BLaER1 (cell line): ENCODE data around the gene INPP5A.

Source experiments
- H3K27ac ChIP-seq: shearing (Covaris generic); formaldehyde crosslinking; 2 replicates; pipeline ENCODE4 v1.8.1; 2022
- H3K27me3 ChIP-seq: shearing (Covaris generic); formaldehyde crosslinking; 2 replicates; pipeline ENCODE4 v1.8.1; 2022
- H3K36me3 ChIP-seq: shearing (Covaris generic); formaldehyde crosslinking; 2 replicates; pipeline ENCODE4 v1.8.1; 2022
- H3K4me1 ChIP-seq: shearing (Covaris generic); formaldehyde crosslinking; 2 replicates; pipeline ENCODE4 v1.8.1; 2022
- H3K4me2 ChIP-seq: shearing (Covaris generic); formaldehyde crosslinking; 2 replicates; pipeline ENCODE4 v1.8.1; 2022
- H3K4me3 ChIP-seq: shearing (Covaris generic); formaldehyde crosslinking; 2 replicates; pipeline ENCODE4 v1.8.1; 2022
- H3K9ac ChIP-seq: shearing (Covaris generic); formaldehyde crosslinking; 2 replicates; pipeline ENCODE4 v1.8.1; 2022
- H3K9me3 ChIP-seq: shearing (Covaris generic); formaldehyde crosslinking; 2 replicates; pipeline ENCODE4 v1.8.1; 2022
- H4K20me1 ChIP-seq: shearing (Covaris generic); formaldehyde crosslinking; 2 replicates; pipeline ENCODE4 v1.8.1; 2022
- Cebpa-rat ChIP-seq: shearing (Covaris generic); IDR thresholded peaks from 2 replicates; pipeline ENCODE4 v1.8.1; 2022

INPP5A gene

GRCh38 chr10:132607961-132608495 lies 70.4 kb downstream of the INPP5A start:
- H3K4me3 ChIP-seq, result no peak overlapping the region
- no peaks in the 10 kb centered on the region for H3K36me3 ChIP-seq
- no peak for TF ChIP-seq Cebpa-rat
- no peak overlapping the region for H3K9ac ChIP-seq
- peaks cover 32% of the 10 kb centered on the region for H3K4me1 ChIP-seq
- peaks cover 73% of the 10 kb centered on the region for H4K20me1 ChIP-seq
- H3K9me3 ChIP-seq, result peaks cover 14% of the 10 kb centered on the region
- H3K27me3 ChIP-seq, result no peaks in the 10 kb centered on the region
- H3K27ac ChIP-seq, result no peak overlapping the region
- no peak overlapping the region for H3K4me2 ChIP-seq

- H4K20me1 ChIP-seq, result peaks cover 70% of the 10 kb centered on the region
- peaks cover 32% of the 10 kb centered on the region for H3K4me1 ChIP-seq
- no peak overlapping the region for H3K27ac ChIP-seq
- H3K9ac ChIP-seq, result no peak overlapping the region
- no peak overlapping the region for H3K4me3 ChIP-seq
- H3K9me3 ChIP-seq, result peaks cover 10% of the 10 kb centered on the region
- H3K27me3 ChIP-seq, result no peaks in the 10 kb centered on the region
- no peak for TF ChIP-seq Cebpa-rat
- H3K4me2 ChIP-seq, result no peak overlapping the region
- no peaks in the 10 kb centered on the region for H3K36me3 ChIP-seq
Observed at GRCh38 chr10:132608511-132609195, 71.1 kb downstream of the INPP5A start.

- TF ChIP-seq Cebpa-rat, result no peak
- peaks cover 33% of the 10 kb centered on the region for H3K4me1 ChIP-seq
- no peaks in the 10 kb centered on the region for H3K27me3 ChIP-seq
- peaks cover 4% of the 10 kb centered on the region for H3K9me3 ChIP-seq
- no peak overlapping the region for H3K4me2 ChIP-seq
- no peak overlapping the region for H3K4me3 ChIP-seq
- no peak overlapping the region for H3K27ac ChIP-seq
- peaks cover 65% of the 10 kb centered on the region for H4K20me1 ChIP-seq
- H3K36me3 ChIP-seq, result no peaks in the 10 kb centered on the region
- no peak overlapping the region for H3K9ac ChIP-seq
Observed at GRCh38 chr10:132609211-132609610, 71.6 kb downstream of the INPP5A start.

- H3K4me1 ChIP-seq, result peaks cover 43% of the 10 kb centered on the region
- H3K27me3 ChIP-seq, result no peaks in the 10 kb centered on the region
- no peaks in the 10 kb centered on the region for H3K9me3 ChIP-seq
- H3K4me2 ChIP-seq, result no peak overlapping the region
- no peak for TF ChIP-seq Cebpa-rat
- no peak overlapping the region for H3K9ac ChIP-seq
- H3K36me3 ChIP-seq, result peaks cover 10% of the 10 kb centered on the region
- H3K4me3 ChIP-seq, result no peak overlapping the region
- no peak overlapping the region for H3K27ac ChIP-seq
- peaks cover 58% of the 10 kb centered on the region for H4K20me1 ChIP-seq
Observed at GRCh38 chr10:132610071-132610701, 72.6 kb downstream of the INPP5A start.

- Histone ChIP-seq H3K9ac (no peak overlapping the region), H4K20me1 (peaks cover 63% of the 10 kb centered on the region), H3K27ac (no peak overlapping the region), H3K27me3 (no peaks in the 10 kb centered on the region), H3K4me2 (no peak overlapping the region), H3K9me3 (no peaks in the 10 kb centered on the region), H3K36me3 (peaks cover 10% of the 10 kb centered on the region), H3K4me1 (peaks cover 45% of the 10 kb centered on the region), H3K4me3 (no peak overlapping the region)
- TF ChIP-seq Cebpa-rat, result no peak
Observed at GRCh38 chr10:132611026-132611910, 73.7 kb downstream of the INPP5A start.

- H3K27me3 ChIP-seq, result no peaks in the 10 kb centered on the region
- H3K4me1 ChIP-seq, result peaks cover 44% of the 10 kb centered on the region
- no peak overlapping the region for H3K4me2 ChIP-seq
- no peak overlapping the region for H3K27ac ChIP-seq
- TF ChIP-seq Cebpa-rat, result no peak
- peaks cover 11% of the 10 kb centered on the region for H3K36me3 ChIP-seq
- H4K20me1 ChIP-seq, result peaks cover 63% of the 10 kb centered on the region
- no peaks in the 10 kb centered on the region for H3K9me3 ChIP-seq
- H3K9ac ChIP-seq, result no peak overlapping the region
- no peak overlapping the region for H3K4me3 ChIP-seq
Observed at GRCh38 chr10:132611986-132612385, 74.4 kb downstream of the INPP5A start.

- Histone ChIP-seq H3K9me3 (no peaks in the 10 kb centered on the region), H3K9ac (no peak overlapping the region), H3K27ac (no peak overlapping the region), H3K4me2 (no peak overlapping the region), H3K4me1 (peaks cover 43% of the 10 kb centered on the region), H3K27me3 (no peaks in the 10 kb centered on the region), H4K20me1 (peaks cover 61% of the 10 kb centered on the region), H3K36me3 (peaks cover 18% of the 10 kb centered on the region), H3K4me3 (no peak overlapping the region)
- TF ChIP-seq Cebpa-rat, result no peak
Observed at GRCh38 chr10:132612571-132613504, 75.3 kb downstream of the INPP5A start.

- no peak for TF ChIP-seq Cebpa-rat
- no peak overlapping the region for H3K4me3 ChIP-seq
- peaks cover 52% of the 10 kb centered on the region for H4K20me1 ChIP-seq
- no peak overlapping the region for H3K27ac ChIP-seq
- H3K9ac ChIP-seq, result no peak overlapping the region
- H3K4me2 ChIP-seq, result no peak overlapping the region
- H3K27me3 ChIP-seq, result no peaks in the 10 kb centered on the region
- peaks cover 36% of the 10 kb centered on the region for H3K4me1 ChIP-seq
- H3K36me3 ChIP-seq, result peaks cover 22% of the 10 kb centered on the region
- H3K9me3 ChIP-seq, result peaks cover 9% of the 10 kb centered on the region
Observed at GRCh38 chr10:132613566-132614348, 76.2 kb downstream of the INPP5A start.
